Iris pigment epithelial cell (primary cell): ENCODE measurements around the gene SCFD2.

Experiments
- DNase-seq: peaks from one replicate; pipeline ENCODE4 v3.0.0-alpha.2; 2011; ENCODE audit warnings: low read depth

SCFD2 gene

DNA sequence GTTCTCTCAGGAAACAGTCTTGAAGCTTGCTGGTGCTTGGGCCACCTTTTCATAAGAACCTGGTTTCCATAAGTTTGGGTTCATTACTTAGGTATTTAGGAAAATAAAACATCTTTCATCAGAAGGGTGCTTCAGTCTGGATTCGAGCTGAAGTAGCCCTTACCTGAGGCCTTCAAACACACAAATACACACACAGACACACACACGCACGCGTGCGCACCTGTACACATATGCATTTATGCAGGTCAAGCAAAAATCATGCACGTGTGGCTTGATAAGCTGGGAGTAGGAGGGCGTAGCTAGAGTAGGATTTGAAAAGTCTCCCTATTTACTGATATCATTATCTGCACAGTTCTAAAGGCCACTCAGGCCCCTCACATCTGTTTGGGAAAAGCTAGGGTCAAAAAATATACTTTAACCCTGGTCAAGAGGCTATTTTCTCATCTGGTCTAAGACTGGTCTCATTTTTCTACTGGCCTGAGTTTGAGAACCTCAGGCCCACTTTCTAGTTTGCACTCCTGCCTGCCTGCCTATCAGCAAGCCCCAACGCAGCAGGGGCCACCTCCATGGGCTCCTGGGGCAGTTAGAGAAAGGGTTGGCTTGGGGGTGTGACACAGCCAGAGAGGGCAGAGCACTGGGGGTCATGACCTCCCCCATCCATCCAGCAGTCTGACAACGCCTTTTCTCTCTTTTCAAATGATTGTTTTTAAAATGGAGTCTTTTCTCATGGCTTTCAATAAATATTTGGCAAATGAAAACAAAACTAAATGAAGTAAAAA lies 439.5 kb downstream of the SCFD2 start:
- no peak for DNase-seq

DNA sequence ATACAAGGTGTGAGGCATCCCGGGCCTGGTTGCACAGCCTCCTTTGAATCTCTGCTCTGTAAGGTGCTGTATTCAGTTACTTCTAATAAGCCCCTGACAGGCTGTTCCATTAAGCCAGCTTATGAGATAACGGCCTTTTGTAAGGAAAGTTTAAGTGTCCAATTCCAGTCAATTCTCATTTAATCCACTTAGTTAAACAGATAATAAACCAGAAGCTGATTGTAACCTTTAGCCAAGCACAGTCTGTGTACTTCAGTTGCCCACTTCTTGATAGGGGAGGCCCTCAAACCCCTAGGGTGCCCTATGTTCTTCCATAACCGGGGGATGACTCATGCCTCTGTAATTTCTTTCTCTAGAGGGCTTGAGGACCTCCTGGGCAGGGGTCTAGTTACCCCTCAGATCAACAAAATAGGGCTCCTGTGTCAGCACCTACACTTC lies 440.3 kb downstream of the SCFD2 start:
- DNase-seq: peak; percentile 13

DNA sequence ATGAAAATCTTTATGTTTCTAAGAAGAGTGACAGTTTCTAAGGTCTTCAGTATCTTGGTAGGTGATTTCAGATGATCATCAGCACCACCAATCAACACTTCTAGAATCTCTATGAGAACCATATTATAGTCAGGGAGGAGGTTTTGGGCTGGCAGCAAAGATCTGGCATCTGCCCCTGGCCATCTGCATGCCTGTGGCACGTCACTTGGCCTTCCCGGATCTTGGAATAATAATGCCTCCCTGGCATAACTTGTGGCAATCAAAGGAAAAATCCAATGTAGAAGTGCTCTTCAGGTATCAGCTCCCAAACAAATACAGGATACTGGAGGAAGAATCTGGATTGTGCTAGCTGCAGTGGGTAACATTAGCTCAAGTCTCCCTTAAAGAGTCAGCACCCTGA lies 446.4 kb downstream of the SCFD2 start:
- no peak for DNase-seq

DNA sequence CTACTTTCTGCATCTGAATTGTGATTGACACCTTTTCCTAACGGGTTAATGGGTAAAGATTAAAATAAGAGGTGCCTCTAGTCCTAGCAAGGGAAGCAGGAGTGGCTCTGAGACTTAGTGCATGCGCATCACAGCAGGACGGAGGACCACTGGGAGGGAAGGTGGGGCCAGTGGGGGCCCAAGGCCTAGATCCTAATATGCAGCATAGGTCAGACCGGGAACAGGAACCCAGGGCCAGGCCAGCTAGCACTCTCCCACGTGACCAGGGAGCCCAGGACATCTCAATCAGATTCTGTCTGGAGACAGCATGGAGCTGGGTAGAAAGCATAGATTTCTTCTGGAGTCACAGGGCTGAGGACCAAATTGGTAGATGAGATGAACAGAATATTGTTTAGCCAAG lies 448.0 kb downstream of the SCFD2 start:
- DNase-seq: no peak

DNA sequence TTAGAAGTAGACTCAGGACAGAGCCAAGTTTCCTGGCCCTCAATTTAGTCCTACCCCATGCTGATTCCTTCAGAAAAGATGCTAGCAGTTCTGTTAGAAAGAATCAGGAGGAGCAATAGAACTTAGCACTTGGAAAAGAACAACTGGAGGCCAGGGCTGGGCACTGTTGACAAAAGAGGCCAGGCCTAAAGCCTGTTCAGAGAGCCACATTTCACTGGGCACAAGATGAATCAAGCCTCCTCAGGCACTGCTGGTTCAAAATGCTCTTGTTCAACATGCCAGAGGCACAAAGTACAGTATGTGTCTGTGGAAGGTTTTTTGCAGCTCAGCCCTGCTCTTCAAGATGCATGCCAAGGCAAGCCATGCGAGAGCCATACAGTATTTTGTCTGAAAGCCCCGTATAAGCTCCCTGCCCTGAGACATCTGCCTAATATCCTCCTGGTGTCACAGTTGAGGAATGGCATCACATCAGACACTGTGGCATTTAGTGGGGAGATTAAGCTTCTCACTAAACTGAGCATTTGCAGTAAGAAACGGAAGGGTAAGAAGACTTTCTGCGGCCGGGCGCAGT lies 450.0 kb downstream of the SCFD2 start:
- DNase-seq: no peak

DNA sequence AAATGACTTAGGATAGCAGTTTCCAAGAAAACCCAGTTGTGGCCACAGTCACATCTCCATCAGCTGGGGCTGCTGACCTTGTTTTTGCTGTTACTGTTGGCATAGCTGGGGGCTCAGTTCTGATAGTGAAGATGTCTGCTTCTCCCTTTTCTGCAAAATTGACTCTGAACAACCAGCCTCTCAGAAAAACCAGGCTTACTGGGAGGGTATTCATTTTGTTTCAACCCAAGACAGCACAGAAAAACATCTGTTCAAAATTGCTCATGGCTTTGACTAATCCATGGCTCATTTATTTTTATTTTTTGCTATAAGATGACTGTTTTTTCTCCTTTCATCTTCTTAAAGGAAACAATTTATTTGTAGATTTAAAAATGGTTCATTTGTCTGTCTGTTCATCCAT lies 450.7 kb downstream of the SCFD2 start:
- no peak for DNase-seq

DNA sequence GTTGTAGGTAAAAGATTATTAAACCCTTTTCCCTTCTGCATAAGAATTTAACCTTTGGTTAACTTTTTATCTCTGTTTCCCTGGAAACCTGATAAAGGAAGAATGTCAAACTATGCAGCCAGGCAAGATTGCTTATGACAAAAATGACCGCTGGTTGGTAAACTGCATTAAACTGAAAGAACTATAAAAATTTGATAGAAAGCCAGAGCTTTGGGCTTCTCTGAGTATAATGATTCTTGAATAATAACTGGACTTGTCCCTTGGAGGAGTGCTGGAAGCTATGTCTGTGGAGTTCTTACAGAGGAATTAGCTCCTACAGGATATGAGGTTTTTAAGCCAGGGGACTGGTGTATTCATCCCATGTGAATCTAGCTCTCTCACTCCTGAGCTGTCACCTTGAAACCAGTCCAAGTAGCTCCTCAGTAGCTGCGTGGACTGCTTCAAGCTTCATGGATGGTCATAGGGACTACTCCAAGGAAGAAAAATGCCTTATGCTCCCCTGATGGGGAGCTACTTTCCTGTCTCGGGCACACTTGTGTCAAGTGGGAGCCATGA lies 451.7 kb downstream of the SCFD2 start:
- peak; percentile 75 for DNase-seq

DNA sequence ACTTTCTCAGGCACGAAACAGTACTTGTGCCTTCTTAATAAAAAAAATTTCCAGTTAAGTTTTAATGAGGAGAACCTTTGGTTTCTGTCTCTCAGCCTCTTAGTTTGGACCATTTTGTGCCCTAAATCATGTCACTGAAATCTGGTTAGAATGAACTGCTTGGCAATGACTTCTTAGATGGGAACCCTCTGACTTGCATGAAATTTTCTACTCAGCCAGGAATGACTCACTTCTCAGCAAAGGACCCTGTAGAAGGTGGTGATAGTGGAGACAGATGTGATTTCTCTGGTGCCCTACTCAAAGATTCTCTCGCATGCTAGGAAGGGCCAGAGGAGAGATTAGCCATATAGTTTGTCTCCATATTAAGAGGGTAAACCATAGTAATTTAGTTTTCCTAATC lies 453.3 kb downstream of the SCFD2 start:
- DNase-seq: no peak

DNA sequence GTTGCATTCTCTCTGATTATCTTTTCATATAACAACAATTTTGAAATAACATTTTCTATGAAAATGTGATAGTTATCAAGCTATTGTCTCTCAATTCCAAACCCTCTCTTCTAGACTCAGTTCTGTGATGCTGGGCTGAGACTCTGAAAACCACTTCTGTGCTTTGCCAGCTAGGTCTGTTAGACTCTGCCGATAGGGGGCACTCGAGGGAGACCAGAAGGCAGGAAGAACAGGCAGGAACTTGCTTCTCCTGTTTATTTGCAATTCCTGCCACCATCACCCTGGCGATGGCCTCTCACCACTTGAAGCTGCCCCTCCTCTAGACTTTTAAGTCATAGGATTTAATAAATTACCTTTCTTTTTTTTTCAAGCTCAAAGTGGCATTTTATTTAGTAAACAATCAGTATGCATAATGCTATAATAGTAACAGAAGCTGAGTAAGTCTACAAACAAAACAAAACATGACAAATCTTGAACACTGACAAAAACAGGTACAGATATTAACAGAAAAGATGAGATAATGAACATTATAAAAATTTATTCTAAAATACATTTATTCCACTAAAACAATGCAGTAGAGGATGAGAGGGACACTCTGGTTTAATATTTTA lies 454.1 kb downstream of the SCFD2 start:
- peak; percentile 78 for DNase-seq

DNA sequence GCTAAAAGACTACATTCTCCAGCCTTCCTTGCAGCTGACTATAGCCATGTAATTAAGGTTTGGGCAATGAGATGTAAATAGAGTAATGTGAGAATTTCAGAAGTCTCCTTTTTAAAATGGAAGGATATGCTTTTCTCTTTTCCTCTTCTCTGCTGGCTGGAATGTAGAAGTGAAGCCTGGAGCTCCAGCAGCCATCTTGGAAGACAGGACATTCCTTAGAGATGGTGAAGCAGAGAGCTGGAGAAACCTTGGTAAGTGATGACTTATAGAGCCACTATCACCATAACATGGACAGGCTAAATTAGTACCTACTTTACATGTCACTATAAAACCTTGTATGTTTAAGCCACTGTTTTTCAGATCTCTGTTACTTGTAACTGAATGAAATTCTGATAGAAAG lies 455.7 kb downstream of the SCFD2 start:
- no peak for DNase-seq

DNA sequence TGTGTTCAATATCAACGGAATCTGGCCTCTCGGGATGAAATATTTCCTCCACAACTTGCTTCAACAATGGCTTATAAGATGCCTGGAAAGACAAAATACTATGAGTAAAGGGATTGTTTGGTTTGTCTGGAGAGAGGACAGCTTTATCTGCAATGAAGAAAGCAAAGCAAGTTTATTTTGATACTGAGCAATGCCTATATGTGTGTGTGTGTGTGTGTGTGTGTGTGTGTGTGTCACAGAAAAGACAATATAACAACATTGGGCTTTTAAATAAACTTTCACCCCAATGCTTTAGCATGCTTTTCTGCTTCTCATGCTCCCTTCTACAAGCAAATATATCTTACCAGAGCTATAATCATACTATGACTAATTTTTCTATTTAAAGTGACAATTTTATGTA lies 458.4 kb downstream of the SCFD2 start:
- DNase-seq: no peak

DNA sequence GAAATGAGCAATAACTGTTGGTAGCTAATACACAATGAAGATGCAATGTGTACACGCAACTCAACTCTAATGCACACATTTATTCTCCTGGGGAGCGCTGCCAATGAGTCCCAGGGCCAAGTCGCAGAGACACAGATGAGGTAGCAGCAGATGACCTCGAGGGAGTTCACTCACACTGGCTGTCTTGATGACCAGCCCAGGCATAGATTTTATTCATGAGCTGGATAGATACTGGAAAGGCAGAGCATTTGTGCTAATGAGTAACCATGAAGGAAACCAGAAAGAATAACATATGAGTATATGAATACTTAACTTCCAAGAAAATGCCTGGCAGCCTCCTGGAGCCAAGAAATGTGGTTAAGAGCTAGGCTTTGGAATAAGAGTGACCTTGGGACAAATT lies 461.4 kb downstream of the SCFD2 start:
- DNase-seq: peak; percentile 10

DNA sequence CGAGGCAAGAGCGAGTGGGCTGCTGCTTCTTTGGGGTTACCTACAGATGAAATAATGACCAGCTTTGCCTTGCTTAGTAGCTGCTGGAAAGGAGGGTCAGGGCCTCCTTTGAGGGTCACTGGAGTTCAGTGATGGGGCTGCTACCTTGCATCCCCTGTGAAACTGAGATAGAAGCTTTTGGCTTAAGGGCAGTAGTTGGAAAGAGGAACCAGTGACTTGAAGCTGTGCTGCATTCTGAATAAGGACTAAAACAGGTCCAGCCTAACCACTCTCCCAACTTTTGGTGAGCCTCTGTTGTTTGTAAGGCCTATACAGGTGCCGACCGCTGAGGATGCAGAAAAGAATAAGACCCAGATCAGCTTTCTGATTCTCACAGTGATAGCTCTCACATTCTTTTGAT lies 462.6 kb downstream of the SCFD2 start:
- no peak for DNase-seq

DNA sequence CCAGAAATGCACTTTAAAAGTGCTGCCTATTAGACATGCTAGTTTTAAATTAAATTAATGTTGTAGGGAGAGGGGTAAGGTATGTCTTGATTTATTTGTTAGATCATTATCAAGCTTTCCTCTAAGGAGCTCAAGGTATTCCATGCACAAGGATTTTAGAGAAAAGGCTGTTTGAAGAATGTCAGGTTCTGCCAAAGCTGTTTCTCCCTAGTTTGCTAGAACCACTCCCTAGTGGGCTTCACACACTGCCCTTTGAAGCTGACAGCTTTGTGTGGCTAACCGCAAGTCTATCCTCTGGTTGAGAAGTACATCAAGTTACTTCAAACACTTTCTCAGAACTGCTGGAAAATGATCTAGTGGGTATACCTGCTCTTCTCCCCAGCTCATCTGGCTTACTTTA lies 471.4 kb downstream of the SCFD2 start:
- DNase-seq: peak; percentile 40

DNA sequence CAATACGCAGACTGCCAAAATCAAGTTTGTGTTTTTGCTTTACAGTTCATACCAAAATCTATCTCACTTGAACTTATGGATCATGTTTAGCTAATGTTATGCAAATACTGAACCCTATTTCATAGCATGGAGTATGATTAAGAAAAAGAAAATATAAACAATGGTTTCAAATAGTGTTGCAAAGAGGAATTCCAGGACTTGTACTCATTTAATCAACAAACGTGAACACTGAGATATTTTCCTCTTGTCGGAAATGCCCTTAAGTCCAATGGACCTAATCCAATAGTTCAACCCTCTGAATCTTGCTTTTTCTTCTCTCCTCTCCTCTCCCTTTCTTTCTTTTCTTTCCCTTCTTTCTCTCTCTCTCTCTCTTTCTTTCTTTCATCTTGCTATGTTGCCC lies 473.0 kb downstream of the SCFD2 start:
- DNase-seq: peak; percentile 57

DNA sequence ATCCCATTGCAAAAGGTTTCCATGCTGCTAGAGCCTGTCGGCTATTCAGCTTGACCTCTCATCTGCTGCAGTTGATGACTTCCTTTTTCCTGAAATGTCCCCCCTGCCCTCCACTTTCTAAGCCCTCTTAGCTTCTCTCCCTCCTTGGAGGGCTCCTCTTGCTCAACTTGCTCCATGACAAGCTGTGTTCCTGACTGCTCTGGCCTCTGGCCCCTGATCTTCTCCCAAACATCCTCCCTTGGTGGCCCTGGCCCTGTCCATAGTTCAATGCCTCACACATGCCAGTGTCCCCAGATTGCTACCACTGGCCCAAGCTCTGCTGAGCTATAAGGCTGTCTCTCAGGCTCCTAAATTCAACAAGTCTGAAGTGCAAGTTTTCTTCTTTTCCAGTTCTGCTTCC lies 474.1 kb downstream of the SCFD2 start:
- DNase-seq: no peak

DNA sequence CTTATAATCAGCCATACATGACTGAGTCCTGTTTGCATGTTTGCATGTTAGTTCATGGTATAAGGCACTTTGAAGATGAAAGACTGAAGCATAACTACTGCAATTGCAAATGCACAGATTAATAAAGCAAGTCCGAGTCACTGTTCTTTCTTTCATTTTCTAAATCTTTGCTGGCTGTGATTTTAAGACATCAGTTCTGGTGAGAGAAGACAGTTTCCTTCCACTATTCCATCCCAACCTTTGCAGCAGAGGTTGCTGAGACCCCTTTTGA lies 475.4 kb downstream of the SCFD2 start:
- no peak for DNase-seq

DNA sequence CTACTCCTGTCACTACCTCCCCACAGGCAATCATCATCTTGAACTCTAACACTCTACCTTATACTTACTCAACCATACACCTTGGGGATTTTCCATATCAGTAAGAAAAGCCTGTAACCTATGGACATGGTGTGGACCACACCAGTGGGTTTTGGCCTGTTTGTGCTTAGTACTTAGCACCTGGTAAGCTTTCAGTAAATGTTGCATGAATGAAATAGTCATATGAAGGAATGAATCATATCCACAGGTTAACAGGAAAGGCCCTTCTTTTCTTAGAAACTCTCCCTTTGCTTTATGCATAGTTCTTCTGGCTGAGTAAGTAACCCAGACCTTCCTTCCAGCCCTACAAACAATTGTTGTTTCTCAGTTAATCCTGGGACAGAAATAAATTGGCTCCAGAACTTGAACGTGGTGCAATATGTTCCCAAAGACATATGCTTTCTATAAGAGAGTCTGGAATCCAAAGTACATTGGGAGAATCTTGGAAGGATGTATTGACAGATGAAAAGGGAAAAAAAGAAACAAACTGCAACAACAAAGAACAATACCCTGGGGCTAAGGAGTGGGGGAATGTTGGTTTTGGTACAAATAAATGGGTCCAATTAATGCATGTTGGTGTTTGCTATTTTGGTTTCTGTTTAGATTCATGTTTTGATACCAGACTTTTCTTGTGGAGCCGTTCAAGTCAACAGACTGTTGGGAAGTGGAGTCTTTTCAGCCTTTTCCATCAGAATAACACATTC lies 475.9 kb downstream of the SCFD2 start:
- no peak for DNase-seq

DNA sequence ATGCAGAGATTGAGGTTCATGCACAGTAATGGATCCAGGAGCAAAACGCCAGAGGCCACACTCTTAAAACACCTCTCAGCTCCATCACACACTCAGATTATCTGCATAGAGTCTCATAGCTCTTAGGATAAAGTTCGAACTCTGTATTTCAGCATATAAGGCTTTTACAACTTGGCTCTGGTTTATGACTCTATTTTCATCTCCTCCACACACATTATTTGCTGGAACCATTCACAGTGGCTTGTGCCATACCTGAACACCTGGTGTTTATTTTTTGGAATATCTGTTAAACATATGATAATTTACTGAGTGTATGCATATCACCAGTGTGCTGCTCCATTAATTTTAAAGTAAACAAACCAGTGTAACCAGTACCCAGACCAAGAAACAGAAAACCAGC lies 476.5 kb downstream of the SCFD2 start:
- DNase-seq: no peak

DNA sequence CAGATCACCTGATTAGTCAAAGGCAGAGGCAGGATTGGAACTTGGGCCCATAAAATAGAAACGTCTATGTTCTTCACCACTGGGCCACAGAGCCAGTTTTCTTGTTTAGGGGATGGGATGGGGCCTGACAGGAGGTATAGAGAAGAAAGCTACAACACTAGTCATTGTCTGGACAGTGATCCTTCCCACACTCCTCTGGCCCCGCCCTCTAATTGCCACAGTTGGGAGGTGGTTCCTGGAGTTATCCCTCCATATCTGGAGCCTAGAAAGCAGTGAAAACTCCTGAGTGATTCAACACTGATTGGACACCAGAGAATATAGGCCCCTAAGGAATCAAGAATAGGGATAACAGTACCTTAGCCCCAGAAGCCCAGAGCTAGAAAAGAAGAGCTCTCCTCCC lies 480.9 kb downstream of the SCFD2 start:
- DNase-seq: no peak

DNA sequence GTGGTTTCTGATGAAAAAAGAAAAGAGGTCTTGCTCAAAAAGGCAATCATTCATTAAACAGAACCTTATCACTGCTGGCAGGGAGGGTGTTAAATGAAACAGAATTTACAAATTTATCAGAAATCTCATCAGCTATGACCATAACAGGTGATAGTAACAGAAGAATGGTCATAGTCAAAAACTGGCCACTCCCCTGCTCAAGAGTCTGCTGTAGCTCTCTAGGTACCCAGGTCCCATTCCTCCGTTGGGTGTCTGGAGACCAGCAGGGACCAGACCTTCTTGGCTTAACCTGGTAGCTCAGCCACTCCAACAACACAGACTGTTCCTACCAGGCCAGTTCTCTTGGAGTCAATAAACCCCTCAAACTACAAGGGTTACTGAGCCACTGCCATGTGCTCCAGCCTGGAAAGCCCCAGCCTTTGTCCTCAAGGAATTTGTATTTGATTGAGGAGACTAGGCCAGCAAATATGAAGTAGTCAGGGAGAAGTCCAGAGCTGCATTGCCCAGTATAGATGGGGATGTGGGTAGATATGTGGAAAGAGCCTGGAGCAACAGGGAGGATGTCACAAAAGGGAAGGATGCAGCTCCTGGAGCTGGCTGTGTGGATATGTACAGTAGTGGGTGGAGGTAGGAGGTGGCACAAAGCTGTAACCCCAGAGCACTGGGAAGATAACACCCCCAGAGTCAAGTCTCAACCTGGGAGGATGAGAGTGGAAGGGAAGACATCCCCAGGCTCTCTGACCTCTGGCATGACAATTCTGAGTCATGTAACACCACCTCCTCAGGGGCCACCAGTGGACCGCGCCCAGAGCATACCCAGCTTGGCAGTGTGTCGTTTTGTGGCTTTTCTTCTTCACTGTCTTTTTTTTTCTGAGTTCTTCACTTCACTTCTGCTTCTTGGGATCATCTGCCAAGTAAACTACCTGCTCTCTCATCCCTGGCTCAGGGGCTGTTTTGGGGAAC lies 481.9 kb downstream of the SCFD2 start:
- no peak for DNase-seq

DNA sequence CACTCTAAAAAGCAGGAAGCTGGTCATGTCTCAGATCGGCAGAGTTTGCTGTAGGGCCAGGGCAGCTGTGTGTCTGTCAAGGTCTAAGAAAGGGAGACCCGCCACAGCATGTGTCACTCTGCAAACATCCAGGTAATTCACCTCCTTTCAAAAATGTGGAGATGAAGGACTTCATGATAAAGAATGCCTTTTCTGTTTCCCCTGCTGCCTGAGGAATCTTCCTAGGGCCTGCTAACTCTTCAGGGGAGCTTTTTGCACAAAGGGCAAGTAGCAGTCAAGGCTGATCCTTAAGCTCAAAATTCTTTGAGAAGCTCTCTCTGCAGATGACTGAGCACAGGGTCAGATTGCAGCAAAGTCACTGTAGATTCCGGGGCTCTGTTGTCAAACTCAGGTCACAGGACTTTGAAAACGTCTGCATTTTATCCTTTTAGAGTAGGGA lies 482.7 kb downstream of the SCFD2 start:
- DNase-seq: peak; percentile 11
